PC-9 (cell line): ENCODE data around the gene HECTD1. TPM values are rescaled to one million over a fixed set of nuclear protein-coding genes. Genes with fewer than 3 reads are reported as not detected.

Experiments used
- BruUV-seq: library from RNA; stranded (reverse); fragments of 400-500 nt; replicated peaks from 2 replicates; lab custom pipeline; 2021; lab: Mats Ljungman, UMichigan
- CTCF ChIA-PET: fragments of 300-600 bp; sonication (Branson Sonifier 250); formaldehyde crosslinking; loops from one replicate; lab custom pipeline; 2022; ENCODE audit warnings: antibody characterized with exemption; lab: Charles Lee
- POLR2A ChIA-PET: fragments of 300-600 bp; sonication (Branson Sonifier 250); formaldehyde crosslinking; loops from one replicate; lab custom pipeline; 2022; ENCODE audit warnings: antibody characterized with exemption; ENCODE audit not compliant: unreplicated experiment; lab: Charles Lee
- DNase-seq, 2 experiments: peaks; one replicate each; pipeline versions ENCODE4 v3.0.0 to v3.0.0-alpha.2; 2015 to 2022; ENCODE audit warnings: mixed read lengths in 1 of 2
- H2AFZ ChIP-seq: fragments of 200-600 bp; sonication (generic); 2 replicates; pipeline ENCODE4 v1.8.1; 2017; ENCODE audit warnings: antibody characterized with exemption
- H3F3A ChIP-seq: fragments of 200-600 bp; sonication (generic); 2 replicates; pipeline ENCODE4 v1.8.1; 2017; ENCODE audit warnings: antibody characterized with exemption, mild to moderate bottlenecking, low read depth; ENCODE audit not compliant: insufficient read depth
- H3K27ac ChIP-seq: fragments of 200-600 bp; sonication (generic); 2 replicates; pipeline ENCODE4 v1.6.1; 2016; ENCODE audit warnings: mixed run types
- H3K27me3 ChIP-seq: fragments of 200-600 bp; sonication (generic); 2 replicates; pipeline ENCODE4 v1.6.1; 2016; ENCODE audit warnings: low read depth, mixed run types; ENCODE audit not compliant: insufficient read depth
- H3K36me3 ChIP-seq: fragments of 200-600 bp; sonication (generic); 2 replicates; pipeline ENCODE4 v1.6.1; 2016; ENCODE audit warnings: low read depth, mixed run types
- H3K4me1 ChIP-seq: fragments of 200-600 bp; sonication (generic); replicated peaks from 2 replicates; pipeline ENCODE4 v1.6.1; 2016; ENCODE audit warnings: mixed run types; ENCODE audit not compliant: insufficient read depth
- H3K4me2 ChIP-seq: fragments of 200-600 bp; sonication (generic); 2 replicates; pipeline ENCODE4 v1.6.1; 2017; ENCODE audit warnings: mixed run types
- H3K4me3 ChIP-seq: fragments of 200-600 bp; sonication (generic); 2 replicates; pipeline ENCODE4 v1.6.1; 2016; ENCODE audit warnings: mixed run types
- H3K79me2 ChIP-seq: fragments of 200-600 bp; sonication (generic); 2 replicates; pipeline ENCODE4 v1.6.1; 2017; ENCODE audit warnings: low read depth, mixed run types
- H3K9me2 ChIP-seq: fragments of 200-600 bp; sonication (generic); 2 replicates; pipeline ENCODE4 v1.8.1; 2017; ENCODE audit warnings: mild to moderate bottlenecking; ENCODE audit not compliant: insufficient read depth
- H3K9me3 ChIP-seq: fragments of 200-600 bp; sonication (generic); 2 replicates; pipeline ENCODE4 v1.8.1; 2016; ENCODE audit warnings: low read depth; ENCODE audit not compliant: insufficient read depth
- H4K20me1 ChIP-seq: fragments of 200-600 bp; sonication (generic); 2 replicates; pipeline ENCODE4 v1.8.1; 2017; ENCODE audit not compliant: insufficient read depth
- CTCF ChIP-seq: fragments of 200-600 bp; sonication (generic); conservative IDR thresholded peaks from 2 replicates; pipeline ENCODE4 v1.6.1; 2017; ENCODE audit warnings: mixed run types, antibody characterized with exemption, mild to moderate bottlenecking, moderate library complexity
- EZH2 ChIP-seq: fragments of 200-600 bp; sonication (generic); IDR thresholded peaks from 2 replicates; pipeline ENCODE4 v1.8.0; 2017; ENCODE audit warnings: antibody characterized with exemption, low read depth
- intact Hi-C: fragments of 100-400 bp; cut with micrococcal nuclease; formaldehyde crosslinking; loops from one replicate; pipeline ENCODE4 v1.10.0; 2022; ENCODE audit not compliant: unreplicated experiment
- total RNA-seq: library from RNA; stranded (reverse); gene quantifications from 2 replicates; pipeline ENCODE4 v1.2.3, GENCODE V29; 2021

HECTD1 gene
- total RNA-seq, 1 experiment from 2014 or later: 93.9 TPM

GRCh38 chr14:31162910-31163649, 44.5 kb downstream of the HECTD1 start:
- H3K79me2 ChIP-seq: peaks cover 7% of the 10 kb centered on the region; the same call in 1 of the 2 replicates
- intact Hi-C loops: no loop called here
- peaks cover 2% of the 10 kb centered on the region for H3K36me3 ChIP-seq
- no peak overlapping the region for H3K4me2 ChIP-seq
- DNase-seq: no peak
- H2AFZ ChIP-seq: no peak overlapping the region
- no peaks in the 10 kb centered on the region for H3K27me3 ChIP-seq
- H3K9me3 ChIP-seq: no peaks in the 10 kb centered on the region
- no TSS peak for BruUV-seq
- TF ChIP-seq EZH2 (no peak), CTCF (no peak)
- no peak overlapping the region for H3K4me3 ChIP-seq
- H3F3A ChIP-seq: peaks cover 3% of the 10 kb centered on the region; the same call in 1 of the 2 replicates
- no peaks in the 10 kb centered on the region for H4K20me1 ChIP-seq
- POLR2A ChIA-PET: no interaction called here
- no peak overlapping the region for H3K27ac ChIP-seq
- H3K4me1 ChIP-seq: peaks cover 24% of the 10 kb centered on the region
- no peaks in the 10 kb centered on the region for H3K9me2 ChIP-seq
- CTCF ChIA-PET: no interaction called here

- no peak overlapping the region for H2AFZ ChIP-seq
- peaks cover 3% of the 10 kb centered on the region; the same call in 1 of the 2 replicates for H3F3A ChIP-seq
- POLR2A ChIA-PET: interaction anchor here (0.7 kb wide), 1 partner anchor 34 kb away, joined by 3 read pairs; no protein-coding TSS in a partner anchor
- CTCF ChIA-PET: no interaction called here
- BruUV-seq: no TSS peak
- no peaks in the 10 kb centered on the region for H3K9me3 ChIP-seq
- no peaks in the 10 kb centered on the region for H3K9me2 ChIP-seq
- H3K4me3 ChIP-seq: no peak overlapping the region
- H3K27ac ChIP-seq: no peak overlapping the region
- H4K20me1 ChIP-seq: no peaks in the 10 kb centered on the region
- no peak overlapping the region for H3K4me2 ChIP-seq
- TF ChIP-seq EZH2 (no peak), CTCF (no peak)
- peaks cover 19% of the 10 kb centered on the region for H3K4me1 ChIP-seq
- no peaks in the 10 kb centered on the region; the same call in 1 of the 2 replicates for H3K36me3 ChIP-seq
- H3K27me3 ChIP-seq: no peaks in the 10 kb centered on the region
- H3K79me2 ChIP-seq: peaks cover 7% of the 10 kb centered on the region; the same call in 1 of the 2 replicates
- DNase-seq: no peak
- intact Hi-C loops: no loop called here
Measured at GRCh38 chr14:31161274-31161673, 46.3 kb downstream of the HECTD1 start.

- Histone ChIP-seq H3K27me3 (no peaks in the 10 kb centered on the region), H3K9me2 (no peaks in the 10 kb centered on the region), H4K20me1 (no peaks in the 10 kb centered on the region), H2AFZ (no peak overlapping the region), H3K4me1 (peaks cover 6% of the 10 kb centered on the region; the same call in 1 of the 2 replicates), H3K9me3 (no peaks in the 10 kb centered on the region), H3K4me2 (no peak overlapping the region), H3K79me2 (no peaks in the 10 kb centered on the region), H3K27ac (no peak overlapping the region), H3F3A (no peaks in the 10 kb centered on the region), H3K4me3 (no peak overlapping the region), H3K36me3 (no peaks in the 10 kb centered on the region; the same call in 1 of the 2 replicates)
- BruUV-seq: no TSS peak
- TF ChIP-seq EZH2 (no peak), CTCF (no peak)
- ChIA-PET POLR2A (no interaction called here), CTCF (no interaction called here)
- no peak for DNase-seq
- intact Hi-C loops: no loop called here
Measured at GRCh38 chr14:31159682-31160296, 47.8 kb downstream of the HECTD1 start.
